HEK293 (cell line): ENCODE data around the gene RNF169.

Experiments used
- CTCF ChIA-PET: fragments of 350-600 bp; formaldehyde crosslinking; extraction: SDS; loops from one replicate; lab custom pipeline; 2021; ENCODE audit warnings: antibody characterized with exemption; lab: Yijun Ruan, JAX
- POLR2A ChIA-PET: fragments of 300-600 bp; formaldehyde crosslinking; extraction: SDS; loops from one replicate; lab custom pipeline; 2020; ENCODE audit warnings: antibody characterized with exemption, inconsistent platforms; lab: Yijun Ruan, JAX
- H3K27ac ChIP-seq: fragments of 200-500 bp; sonication (Bioruptor generic); 2 replicates; pipeline ENCODE4 v1.5.1; 2014; ENCODE audit warnings: low read depth, low read length, control low read depth, inconsistent platforms; ENCODE audit errors: extremely low read depth
- H3K36me3 ChIP-seq, 2 experiments: fragments of 200-500 bp in 1 of 2; sonication (Bioruptor generic) in 1 of 2; 1 replicate in 1 of 2; 2 replicates in 1 of 2; pipeline ENCODE4 v1.5.1; 2014 to 2017; ENCODE audit warnings: inconsistent platforms in 2 of 2, low read length in 2 of 2; ENCODE audit not compliant: control insufficient read depth in 2 of 2, insufficient read depth in 1 of 2
- H3K4me1 ChIP-seq: fragments of 200-500 bp; sonication (Bioruptor generic); 2 replicates; pipeline ENCODE4 v1.5.1; 2014; ENCODE audit warnings: mild to moderate bottlenecking, low read length, inconsistent platforms; ENCODE audit not compliant: control insufficient read depth, insufficient read depth
- H3K4me3 ChIP-seq: 2 replicates; pipeline ENCODE4 v1.5.1; 2011; ENCODE audit warnings: low read depth, mild to moderate bottlenecking, control low read depth, low read length, moderate library complexity
- H3K9me3 ChIP-seq: fragments of 200-500 bp; sonication (Bioruptor generic); 2 replicates; pipeline ENCODE4 v1.5.1; 2014; ENCODE audit warnings: low read depth, low read length, inconsistent platforms; ENCODE audit not compliant: control insufficient read depth, insufficient read depth
- SETDB1 ChIP-seq: IDR thresholded peaks from one replicate; pipeline ENCODE4 v1.6.1; 2017; ENCODE audit warnings: mild to moderate bottlenecking, low read length, moderate library complexity, mixed read lengths; ENCODE audit not compliant: insufficient read length
- YY1 ChIP-seq: fragments of 450-650 bp; formaldehyde crosslinking; IDR thresholded peaks from 2 replicates; pipeline ENCODE4 v1.5.1; 2018; ENCODE audit warnings: missing biosample characterization, missing genetic modification characterization
- ZNF146 ChIP-seq: fragments of 450-650 bp; formaldehyde crosslinking; IDR thresholded peaks from 2 replicates; pipeline ENCODE4 v1.5.1; 2016; ENCODE audit warnings: missing biosample characterization, missing genetic modification characterization
- ZNF211 ChIP-seq: fragments of 450-650 bp; formaldehyde crosslinking; IDR thresholded peaks from 2 replicates; pipeline ENCODE4 v1.5.1; 2016; ENCODE audit warnings: low read depth, missing biosample characterization, missing genetic modification characterization
- ZNF391 ChIP-seq: fragments of 450-650 bp; formaldehyde crosslinking; IDR thresholded peaks from 2 replicates; pipeline ENCODE4 v1.5.1; 2016; ENCODE audit warnings: low read depth, missing biosample characterization, missing genetic modification characterization, borderline replicate concordance
- ZNF433 ChIP-seq: fragments of 450-650 bp; formaldehyde crosslinking; IDR thresholded peaks from 2 replicates; pipeline ENCODE4 v1.5.1; 2016; ENCODE audit warnings: missing biosample characterization, missing genetic modification characterization, low read depth
- ZNF501 ChIP-seq: fragments of 450-650 bp; formaldehyde crosslinking; IDR thresholded peaks from 2 replicates; pipeline ENCODE4 v1.5.1; 2016; ENCODE audit warnings: missing biosample characterization, missing genetic modification characterization
- ZNF510 ChIP-seq: fragments of 450-650 bp; formaldehyde crosslinking; IDR thresholded peaks from 2 replicates; pipeline ENCODE4 v1.5.1; 2018; ENCODE audit warnings: mild to moderate bottlenecking, missing genetic modification characterization, missing biosample characterization; ENCODE audit not compliant: insufficient replicate concordance
- ZNF585B ChIP-seq: fragments of 450-650 bp; formaldehyde crosslinking; IDR thresholded peaks from 2 replicates; pipeline ENCODE4 v1.5.1; 2016; ENCODE audit warnings: missing biosample characterization, missing genetic modification characterization
- ZNF626 ChIP-seq: fragments of 450-650 bp; sonication (Bioruptor Pico); formaldehyde crosslinking; IDR thresholded peaks from 2 replicates; pipeline ENCODE4 v1.5.1; 2018; ENCODE audit warnings: missing biosample characterization, missing genetic modification characterization, inconsistent platforms
- ZNF654 ChIP-seq: fragments of 450-650 bp; formaldehyde crosslinking; IDR thresholded peaks from 2 replicates; pipeline ENCODE4 v1.5.1; 2016; ENCODE audit warnings: low read depth, missing biosample characterization, missing genetic modification characterization
- ZNF701 ChIP-seq: fragments of 450-650 bp; formaldehyde crosslinking; IDR thresholded peaks from 2 replicates; pipeline ENCODE4 v1.5.1; 2016; ENCODE audit warnings: missing biosample characterization, missing genetic modification characterization
- ZNF837 ChIP-seq: fragments of 450-650 bp; formaldehyde crosslinking; IDR thresholded peaks from 2 replicates; pipeline ENCODE4 v1.5.1; 2016; ENCODE audit warnings: missing biosample characterization, missing genetic modification characterization
- TF ChIP-seq, protein P1 (sequence below): fragments of 450-650 bp; formaldehyde crosslinking; conservative IDR thresholded peaks from 2 replicates; pipeline ENCODE4 v1.5.1; 2016; ENCODE audit warnings: low read depth, missing biosample characterization, missing genetic modification characterization
- TF ChIP-seq, protein P2 (sequence below): fragments of 450-650 bp; formaldehyde crosslinking; IDR thresholded peaks from 2 replicates; pipeline ENCODE4 v1.5.1; 2016; ENCODE audit warnings: missing biosample characterization, missing genetic modification characterization
- TF ChIP-seq, protein P3 (sequence below): fragments of 450-650 bp; formaldehyde crosslinking; IDR thresholded peaks from 2 replicates; pipeline ENCODE4 v1.5.1; 2016; ENCODE audit warnings: missing biosample characterization, missing genetic modification characterization

The RNF169 gene

GRCh38 chr11:74870485-74870884 lies 121.8 kb downstream of the RNF169 start:
- no peaks in the 10 kb centered on the region for H3K9me3 ChIP-seq
- H3K4me1 ChIP-seq = no peaks in the 10 kb centered on the region
- no peak overlapping the region for H3K4me3 ChIP-seq
- ChIA-PET POLR2A (no interaction called here), CTCF (interaction anchor here (0.6 to 1.6 kb wide), 2 partner anchors 167 to 417 kb away, joined by 3 to 5 read pairs; no protein-coding TSS in a partner anchor)
- H3K36me3 ChIP-seq = peaks cover 0 to 31% of the 10 kb centered on the region in 2 experiments; a peak in 1 of 3 replicates
- no peak overlapping the region for H3K27ac ChIP-seq
- TF ChIP-seq, protein P1, sequence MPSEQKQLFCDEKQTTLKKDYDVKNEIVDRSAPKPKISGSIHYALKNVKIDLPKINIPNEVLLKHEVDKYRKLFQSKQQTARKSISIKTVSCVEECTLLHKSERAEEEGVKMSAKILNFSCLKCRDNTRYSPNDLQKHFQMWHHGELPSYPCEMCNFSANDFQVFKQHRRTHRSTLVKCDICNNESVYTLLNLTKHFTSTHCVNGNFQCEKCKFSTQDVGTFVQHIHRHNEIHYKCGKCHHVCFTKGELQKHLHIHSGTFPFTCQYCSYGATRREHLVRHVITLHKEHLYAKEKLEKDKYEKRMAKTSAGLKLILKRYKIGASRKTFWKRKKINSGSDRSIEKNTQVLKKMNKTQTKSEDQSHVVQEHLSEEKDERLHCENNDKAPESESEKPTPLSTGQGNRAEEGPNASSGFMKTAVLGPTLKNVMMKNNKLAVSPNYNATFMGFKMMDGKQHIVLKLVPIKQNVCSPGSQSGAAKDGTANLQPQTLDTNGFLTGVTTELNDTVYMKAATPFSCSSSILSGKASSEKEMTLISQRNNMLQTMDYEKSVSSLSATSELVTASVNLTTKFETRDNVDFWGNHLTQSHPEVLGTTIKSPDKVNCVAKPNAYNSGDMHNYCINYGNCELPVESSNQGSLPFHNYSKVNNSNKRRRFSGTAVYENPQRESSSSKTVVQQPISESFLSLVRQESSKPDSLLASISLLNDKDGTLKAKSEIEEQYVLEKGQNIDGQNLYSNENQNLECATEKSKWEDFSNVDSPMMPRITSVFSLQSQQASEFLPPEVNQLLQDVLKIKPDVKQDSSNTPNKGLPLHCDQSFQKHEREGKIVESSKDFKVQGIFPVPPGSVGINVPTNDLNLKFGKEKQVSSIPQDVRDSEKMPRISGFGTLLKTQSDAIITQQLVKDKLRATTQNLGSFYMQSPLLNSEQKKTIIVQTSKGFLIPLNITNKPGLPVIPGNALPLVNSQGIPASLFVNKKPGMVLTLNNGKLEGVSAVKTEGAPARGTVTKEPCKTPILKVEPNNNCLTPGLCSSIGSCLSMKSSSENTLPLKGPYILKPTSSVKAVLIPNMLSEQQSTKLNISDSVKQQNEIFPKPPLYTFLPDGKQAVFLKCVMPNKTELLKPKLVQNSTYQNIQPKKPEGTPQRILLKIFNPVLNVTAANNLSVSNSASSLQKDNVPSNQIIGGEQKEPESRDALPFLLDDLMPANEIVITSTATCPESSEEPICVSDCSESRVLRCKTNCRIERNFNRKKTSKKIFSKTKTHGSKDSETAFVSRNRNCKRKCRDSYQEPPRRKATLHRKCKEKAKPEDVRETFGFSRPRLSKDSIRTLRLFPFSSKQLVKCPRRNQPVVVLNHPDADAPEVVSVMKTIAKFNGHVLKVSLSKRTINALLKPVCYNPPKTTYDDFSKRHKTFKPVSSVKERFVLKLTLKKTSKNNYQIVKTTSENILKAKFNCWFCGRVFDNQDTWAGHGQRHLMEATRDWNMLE = no peak
- TF ChIP-seq ZNF654 (peak; percentile 58), ZNF433 (tag by site-specific recombination) (no peak), ZNF701 (no peak)

DNA sequence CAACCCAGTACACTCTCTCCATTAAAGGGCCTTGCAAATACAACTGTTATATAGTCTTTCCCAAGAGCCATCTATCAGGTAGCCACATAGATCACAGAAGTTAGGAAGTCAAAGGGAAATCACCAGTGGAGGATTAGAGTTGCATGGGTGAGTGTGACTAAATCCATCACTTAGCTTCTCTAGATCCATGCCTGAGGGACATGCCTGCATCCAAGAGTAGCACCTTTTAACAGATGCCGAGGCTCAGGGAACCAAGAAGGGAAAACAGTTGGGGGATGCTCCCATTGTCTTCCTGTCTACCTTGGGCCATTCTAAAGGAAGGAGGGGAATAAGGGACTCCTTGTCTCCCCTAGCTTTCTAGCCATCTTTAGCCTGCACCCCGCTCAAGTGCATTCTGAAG lies 122.4 kb downstream of the RNF169 start:
- H3K27ac ChIP-seq = no peak overlapping the region
- TF ChIP-seq, protein P2, sequence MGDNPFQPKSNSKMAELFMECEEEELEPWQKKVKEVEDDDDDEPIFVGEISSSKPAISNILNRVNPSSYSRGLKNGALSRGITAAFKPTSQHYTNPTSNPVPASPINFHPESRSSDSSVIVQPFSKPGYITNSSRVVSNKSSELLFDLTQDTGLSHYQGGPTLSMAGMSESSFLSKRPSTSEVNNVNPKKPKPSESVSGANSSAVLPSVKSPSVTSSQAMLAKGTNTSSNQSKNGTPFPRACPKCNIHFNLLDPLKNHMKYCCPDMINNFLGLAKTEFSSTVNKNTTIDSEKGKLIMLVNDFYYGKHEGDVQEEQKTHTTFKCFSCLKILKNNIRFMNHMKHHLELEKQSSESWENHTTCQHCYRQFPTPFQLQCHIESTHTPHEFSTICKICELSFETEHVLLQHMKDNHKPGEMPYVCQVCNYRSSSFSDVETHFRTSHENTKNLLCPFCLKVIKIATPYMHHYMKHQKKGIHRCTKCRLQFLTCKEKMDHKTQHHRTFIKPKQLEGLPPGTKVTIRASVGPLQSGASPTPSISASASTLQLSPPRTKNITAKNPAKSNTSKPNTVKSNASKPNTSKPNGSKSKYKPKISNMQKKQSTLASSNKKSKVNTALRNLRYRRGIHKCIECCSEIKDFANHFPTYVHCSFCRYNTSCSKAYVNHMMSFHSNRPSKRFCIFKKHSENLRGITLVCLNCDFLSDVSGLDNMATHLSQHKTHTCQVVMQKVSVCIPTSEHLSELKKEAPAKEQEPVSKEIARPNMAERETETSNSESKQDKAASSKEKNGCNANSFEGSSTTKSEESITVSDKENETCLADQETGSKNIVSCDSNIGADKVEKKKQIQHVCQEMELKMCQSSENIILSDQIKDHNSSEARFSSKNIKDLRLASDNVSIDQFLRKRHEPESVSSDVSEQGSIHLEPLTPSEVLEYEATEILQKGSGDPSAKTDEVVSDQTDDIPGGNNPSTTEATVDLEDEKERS (tag by site-specific recombination) = peak; percentile 95
- TF ChIP-seq ZNF837 (no peak), ZNF626 (peak; percentile 68; the same call in 1 of the 2 replicates), SETDB1 (peak; percentile 93)
- ChIA-PET CTCF (interaction anchor here (1.3 kb wide), 1 partner anchor 168 kb away, joined by 6 read pairs; no protein-coding TSS in a partner anchor), POLR2A (no interaction called here)
- no peaks in the 10 kb centered on the region for H3K9me3 ChIP-seq
- no peaks in the 10 kb centered on the region for H3K4me1 ChIP-seq
- no peak overlapping the region for H3K4me3 ChIP-seq
- H3K36me3 ChIP-seq = peaks cover 0 to 35% of the 10 kb centered on the region in 2 experiments; a peak in 1 of 3 replicates

DNA sequence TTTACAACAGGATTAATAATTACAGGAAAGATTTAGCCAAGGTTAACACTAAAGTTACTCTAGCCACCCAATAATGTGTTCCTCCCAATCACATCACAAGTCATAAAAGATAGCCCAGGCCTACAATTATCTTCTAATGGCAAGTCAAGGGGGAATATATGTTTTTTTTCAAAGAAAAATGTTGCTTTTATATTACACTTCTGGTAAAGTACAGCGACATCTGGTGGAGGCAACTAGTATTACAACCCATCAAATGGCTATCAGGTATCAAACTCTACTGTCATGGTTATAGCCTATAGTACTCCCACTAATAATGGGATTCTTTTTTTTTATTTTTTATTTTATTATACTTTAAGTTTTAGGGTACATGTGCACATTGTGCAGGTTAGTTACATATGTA lies 128.5 kb downstream of the RNF169 start:
- Histone ChIP-seq H3K4me3 (no peak overlapping the region), H3K36me3 (peaks cover 0 to 32% of the 10 kb centered on the region in 2 experiments; a peak in 1 of 3 replicates), H3K9me3 (no peaks in the 10 kb centered on the region), H3K4me1 (no peaks in the 10 kb centered on the region), H3K27ac (no peak overlapping the region)
- TF ChIP-seq ZNF211 (no peak), YY1 (tag by site-specific recombination) (no peak), ZNF585B (tag by site-specific recombination) (no peak), ZNF501 (tag by site-specific recombination) (no peak), ZNF391 (tag by site-specific recombination) (no peak), ZNF510 (tag by site-specific recombination) (no peak), ZNF146 (tag by site-specific recombination) (no peak)
- TF ChIP-seq, protein P3, sequence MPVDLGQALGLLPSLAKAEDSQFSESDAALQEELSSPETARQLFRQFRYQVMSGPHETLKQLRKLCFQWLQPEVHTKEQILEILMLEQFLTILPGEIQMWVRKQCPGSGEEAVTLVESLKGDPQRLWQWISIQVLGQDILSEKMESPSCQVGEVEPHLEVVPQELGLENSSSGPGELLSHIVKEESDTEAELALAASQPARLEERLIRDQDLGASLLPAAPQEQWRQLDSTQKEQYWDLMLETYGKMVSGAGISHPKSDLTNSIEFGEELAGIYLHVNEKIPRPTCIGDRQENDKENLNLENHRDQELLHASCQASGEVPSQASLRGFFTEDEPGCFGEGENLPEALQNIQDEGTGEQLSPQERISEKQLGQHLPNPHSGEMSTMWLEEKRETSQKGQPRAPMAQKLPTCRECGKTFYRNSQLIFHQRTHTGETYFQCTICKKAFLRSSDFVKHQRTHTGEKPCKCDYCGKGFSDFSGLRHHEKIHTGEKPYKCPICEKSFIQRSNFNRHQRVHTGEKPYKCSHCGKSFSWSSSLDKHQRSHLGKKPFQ (tag by site-specific recombination) = no peak
- ChIA-PET CTCF (no interaction called here), POLR2A (no interaction called here)
